SK-N-MC (cell line): ENCODE measurements around the gene RMND1.

Experiments
- DNase-seq: peaks from one replicate; pipeline ENCODE4 v3.0.0-alpha.2; 2011; ENCODE audit warnings: low read depth, low spot score
- H3K27ac ChIP-seq: fragments of 200-600 bp; sonication (generic); 2 replicates; pipeline ENCODE4 v1.5.1; 2016; ENCODE audit warnings: mixed run types
- H3K36me3 ChIP-seq: fragments of 200-600 bp; sonication (generic); 2 replicates; pipeline ENCODE4 v1.6.1; 2017; ENCODE audit warnings: antibody characterized with exemption, low read length, mixed read lengths; ENCODE audit not compliant: insufficient read depth
- H3K4me3 ChIP-seq: fragments of 200-600 bp; sonication (generic); 2 replicates; pipeline ENCODE4 v1.5.1; 2016
- H3K9ac ChIP-seq: fragments of 200-600 bp; sonication (generic); 2 replicates; pipeline ENCODE4 v1.8.0; 2017; ENCODE audit warnings: mixed run types, mixed read lengths; ENCODE audit not compliant: insufficient read length
- H3K9me3 ChIP-seq: fragments of 200-600 bp; sonication (generic); 2 replicates; pipeline ENCODE4 v1.6.1; 2017; ENCODE audit warnings: low read depth, mild to moderate bottlenecking, antibody characterized with exemption, low read length, moderate library complexity, mixed read lengths
- EZH2 ChIP-seq: fragments of 200-600 bp; sonication (generic); IDR thresholded peaks from one replicate; pipeline ENCODE4 v1.6.1; 2017; ENCODE audit warnings: antibody characterized with exemption
- FOXP2 ChIP-seq: optimal IDR thresholded peaks from 2 replicates; pipeline ENCODE3; 2011; ENCODE audit warnings: mild to moderate bottlenecking, moderate library complexity; ENCODE audit not compliant: insufficient read depth; ENCODE audit errors: extremely low read length, control extremely low read depth
- POLR2AphosphoS5 ChIP-seq: IDR thresholded peaks from 2 replicates; pipeline ENCODE4 v1.6.1; 2012; ENCODE audit warnings: mild to moderate bottlenecking, low read depth, low read length, borderline replicate concordance

Gene RMND1

DNA sequence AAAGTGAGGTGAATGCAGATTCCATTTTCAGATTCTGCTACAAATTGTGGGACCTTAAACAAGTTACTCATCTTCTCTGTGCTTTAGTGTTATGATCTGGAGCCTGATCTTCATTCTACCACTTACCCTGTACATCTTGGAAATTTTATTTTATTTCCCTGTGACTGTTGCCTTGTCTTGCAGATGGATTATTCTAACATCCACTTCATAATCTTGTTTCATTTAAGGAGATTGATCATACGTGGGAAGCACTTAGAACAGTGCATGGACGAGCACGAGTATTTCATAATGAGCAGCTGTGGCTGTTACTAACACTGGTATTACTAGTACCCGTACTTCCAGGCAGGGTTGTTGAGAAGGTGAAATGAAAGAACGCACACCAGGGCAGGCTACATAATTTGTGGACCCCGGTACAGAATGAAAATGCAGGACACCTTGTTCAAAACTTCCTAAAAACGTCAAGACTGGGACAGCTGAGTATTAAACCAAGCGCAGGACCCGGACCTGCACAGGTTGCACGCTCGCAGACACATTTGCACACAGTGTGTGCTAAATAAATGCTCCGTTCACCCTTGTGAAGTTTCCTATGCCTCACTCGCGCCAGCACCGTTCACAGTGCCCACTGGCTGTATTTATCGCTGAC lies 41.4 kb upstream of the RMND1 start:
- Histone ChIP-seq H3K4me3 (peak overlapping the region; percentile 48), H3K36me3 (no peaks in the 10 kb centered on the region), H3K27ac (no peak overlapping the region), H3K9ac (no peak overlapping the region), H3K9me3 (no peaks in the 10 kb centered on the region)
- DNase-seq: no peak
- TF ChIP-seq FOXP2 (no peak), EZH2 (no peak), POLR2AphosphoS5 (no peak)

DNA sequence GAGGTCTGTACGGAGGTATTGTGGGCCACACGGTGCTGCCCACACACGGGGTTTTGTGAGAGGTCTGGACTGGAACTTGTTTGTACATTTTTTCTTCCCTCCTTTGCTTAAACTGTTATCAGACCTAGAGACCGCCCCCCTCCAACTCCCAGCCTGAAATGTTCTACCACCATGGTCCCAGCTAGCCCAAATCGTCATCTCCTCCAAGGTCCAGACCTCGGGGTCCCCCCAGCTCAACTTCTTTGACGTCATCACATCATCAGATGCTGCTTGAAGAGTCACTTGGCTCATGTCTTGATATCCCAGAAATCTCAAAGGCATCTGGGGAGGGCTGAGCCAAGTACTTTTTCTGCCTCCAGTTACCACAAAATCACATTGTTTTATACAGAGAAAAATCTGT lies 39.1 kb upstream of the RMND1 start:
- H3K9ac ChIP-seq: no peak overlapping the region
- DNase-seq: no peak
- H3K9me3 ChIP-seq: no peaks in the 10 kb centered on the region
- no peaks in the 10 kb centered on the region for H3K36me3 ChIP-seq
- TF ChIP-seq FOXP2: no peak
- no peak for TF ChIP-seq EZH2
- no peak for TF ChIP-seq POLR2AphosphoS5
- no peak overlapping the region for H3K4me3 ChIP-seq
- H3K27ac ChIP-seq: no peak overlapping the region

DNA sequence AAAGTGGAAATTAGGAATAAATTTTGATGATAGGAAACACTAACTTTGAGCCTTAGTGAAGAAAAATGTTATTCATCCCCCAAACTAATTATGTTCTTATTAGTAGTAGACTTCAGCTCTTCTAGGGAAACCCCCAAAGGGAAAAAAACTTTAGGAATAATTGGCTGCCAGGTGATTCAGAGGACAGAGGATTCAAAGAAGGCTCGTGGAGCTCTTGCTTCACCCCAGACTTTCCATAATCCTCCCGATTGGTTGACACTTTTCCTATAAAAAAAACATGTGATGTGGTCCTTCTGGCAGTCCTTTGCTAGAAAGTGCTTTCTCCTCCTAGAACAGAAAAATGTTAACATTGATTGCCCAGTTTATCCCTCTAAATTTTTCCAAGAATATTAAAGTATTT lies 36.3 kb upstream of the RMND1 start:
- H3K27ac ChIP-seq: no peak overlapping the region
- no peaks in the 10 kb centered on the region for H3K9me3 ChIP-seq
- TF ChIP-seq POLR2AphosphoS5 (no peak), EZH2 (no peak), FOXP2 (no peak)
- no peak overlapping the region for H3K4me3 ChIP-seq
- H3K36me3 ChIP-seq: no peaks in the 10 kb centered on the region
- no peak overlapping the region for H3K9ac ChIP-seq
- no peak for DNase-seq

DNA sequence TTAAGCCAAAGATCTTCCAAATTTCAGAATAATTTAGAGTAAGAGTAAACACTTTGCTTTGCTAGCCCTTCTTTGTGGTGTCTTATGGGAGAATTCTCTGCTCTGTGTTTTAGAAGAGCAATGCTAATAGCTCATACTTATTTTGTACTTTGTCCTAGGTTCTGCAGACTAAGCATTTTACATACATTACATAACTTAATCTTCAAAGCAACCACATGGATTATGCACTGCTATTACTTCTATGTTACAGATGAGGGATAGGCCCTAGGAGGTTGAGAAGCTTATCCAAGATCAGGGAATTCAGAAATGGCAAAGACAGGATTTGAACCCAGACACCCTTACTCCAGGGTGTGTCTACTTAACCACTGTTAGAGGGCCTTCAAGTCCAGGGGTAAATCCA lies 32.1 kb upstream of the RMND1 start:
- no peaks in the 10 kb centered on the region for H3K9me3 ChIP-seq
- no peaks in the 10 kb centered on the region for H3K36me3 ChIP-seq
- no peak overlapping the region for H3K4me3 ChIP-seq
- DNase-seq: peak; percentile 59
- TF ChIP-seq POLR2AphosphoS5: no peak; the same call in 1 of the 2 replicates
- no peak for TF ChIP-seq FOXP2
- TF ChIP-seq EZH2: no peak
- no peak overlapping the region for H3K27ac ChIP-seq
- no peak overlapping the region for H3K9ac ChIP-seq

DNA sequence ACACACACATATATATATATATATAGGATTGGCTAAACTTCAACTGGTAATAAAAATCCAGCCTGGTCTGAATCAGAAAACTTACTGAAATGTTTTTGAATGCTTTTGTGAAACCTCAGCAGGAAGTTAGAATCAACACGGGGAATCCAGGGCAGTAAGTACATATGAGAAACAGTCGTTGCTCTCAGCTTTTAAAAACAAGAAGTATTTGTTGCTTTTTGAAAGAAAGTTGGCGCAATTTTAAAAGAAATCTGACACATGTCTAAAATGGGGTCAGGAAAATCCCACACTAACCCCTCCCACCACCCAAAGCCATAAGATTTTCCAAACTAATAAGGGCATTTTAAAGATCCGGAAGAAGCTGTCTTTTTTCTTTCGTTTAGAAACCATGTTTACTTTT lies 30.4 kb upstream of the RMND1 start:
- no peak for TF ChIP-seq EZH2
- TF ChIP-seq FOXP2: no peak
- TF ChIP-seq POLR2AphosphoS5: no peak
- Histone ChIP-seq H3K36me3 (no peaks in the 10 kb centered on the region), H3K27ac (peak overlapping the region; percentile 61; the same call in 1 of the 2 replicates), H3K4me3 (no peak overlapping the region), H3K9me3 (no peaks in the 10 kb centered on the region), H3K9ac (no peak overlapping the region)
- no peak for DNase-seq

DNA sequence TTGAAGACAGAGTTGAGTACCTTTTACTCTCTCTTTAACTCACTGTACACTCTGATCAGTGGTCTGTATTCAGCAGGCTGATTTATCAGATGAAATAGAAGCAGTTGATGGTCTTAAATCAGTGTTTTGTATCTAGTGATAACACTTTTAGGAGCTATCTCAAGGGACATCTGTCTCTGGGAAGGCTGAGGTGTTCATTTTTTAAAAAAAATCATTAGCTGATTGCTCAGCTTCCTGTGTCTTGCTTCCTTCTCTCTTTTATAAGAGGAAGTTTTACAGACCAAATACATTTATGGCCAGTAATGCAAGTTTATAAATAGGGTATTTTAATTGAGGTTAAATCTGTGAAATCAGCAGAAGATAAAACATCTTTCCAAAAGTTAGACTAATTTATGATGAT lies 29.9 kb upstream of the RMND1 start:
- H3K9me3 ChIP-seq: no peaks in the 10 kb centered on the region
- no peak for DNase-seq
- H3K9ac ChIP-seq: no peak overlapping the region
- no peaks in the 10 kb centered on the region for H3K36me3 ChIP-seq
- TF ChIP-seq FOXP2 (no peak), EZH2 (no peak), POLR2AphosphoS5 (no peak)
- H3K4me3 ChIP-seq: no peak overlapping the region
- no peak overlapping the region for H3K27ac ChIP-seq

DNA sequence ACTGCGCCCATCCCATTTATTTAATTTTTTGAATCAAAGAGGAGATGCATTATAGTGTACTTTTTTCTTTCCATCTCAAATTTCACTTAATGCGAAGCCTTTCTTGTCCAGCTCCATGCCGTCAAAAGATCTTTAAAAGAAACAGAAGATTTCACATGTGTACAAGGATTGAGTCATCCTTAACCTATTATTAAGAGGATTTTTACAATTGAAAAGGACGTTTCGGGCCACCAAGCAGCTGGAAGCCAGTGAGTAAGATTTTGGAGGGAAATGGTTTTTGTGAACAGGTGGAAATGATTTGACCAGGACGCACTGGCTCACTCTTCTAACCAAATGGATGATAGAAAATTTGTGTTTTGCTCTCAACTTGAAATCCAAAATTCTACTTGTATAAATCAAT lies 26.7 kb upstream of the RMND1 start:
- DNase-seq: no peak
- no peaks in the 10 kb centered on the region for H3K36me3 ChIP-seq
- no peak overlapping the region for H3K27ac ChIP-seq

DNA sequence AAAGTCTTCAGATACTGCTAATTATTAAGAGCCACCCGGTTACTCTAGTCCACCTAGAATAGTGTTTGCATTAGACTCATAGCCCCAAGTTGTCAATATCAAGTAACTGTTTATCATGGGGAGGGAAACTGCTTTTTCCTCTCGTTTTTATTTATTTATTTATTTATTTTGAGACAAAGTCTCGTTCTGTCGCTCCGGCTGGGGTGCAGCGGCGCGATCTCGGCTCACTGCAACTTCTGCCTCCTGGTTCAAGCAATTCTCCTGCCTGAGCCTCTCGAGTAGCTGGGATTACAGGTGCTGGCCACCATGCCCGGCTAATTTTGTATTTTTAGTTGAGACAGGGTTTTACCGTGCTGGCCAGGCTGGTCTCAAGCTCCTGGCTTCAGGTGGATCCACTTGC lies 25.8 kb upstream of the RMND1 start:
- TF ChIP-seq POLR2AphosphoS5: no peak
- TF ChIP-seq EZH2: no peak
- TF ChIP-seq FOXP2: no peak
- H3K9ac ChIP-seq: no peak overlapping the region
- DNase-seq: no peak

More for the DNA sequence above, 26.7 kb upstream of the RMND1 start:
- H3K9me3 ChIP-seq: no peaks in the 10 kb centered on the region
- no peak overlapping the region for H3K9ac ChIP-seq
- TF ChIP-seq EZH2 (no peak), FOXP2 (no peak), POLR2AphosphoS5 (no peak)
- no peak overlapping the region for H3K4me3 ChIP-seq

DNA sequence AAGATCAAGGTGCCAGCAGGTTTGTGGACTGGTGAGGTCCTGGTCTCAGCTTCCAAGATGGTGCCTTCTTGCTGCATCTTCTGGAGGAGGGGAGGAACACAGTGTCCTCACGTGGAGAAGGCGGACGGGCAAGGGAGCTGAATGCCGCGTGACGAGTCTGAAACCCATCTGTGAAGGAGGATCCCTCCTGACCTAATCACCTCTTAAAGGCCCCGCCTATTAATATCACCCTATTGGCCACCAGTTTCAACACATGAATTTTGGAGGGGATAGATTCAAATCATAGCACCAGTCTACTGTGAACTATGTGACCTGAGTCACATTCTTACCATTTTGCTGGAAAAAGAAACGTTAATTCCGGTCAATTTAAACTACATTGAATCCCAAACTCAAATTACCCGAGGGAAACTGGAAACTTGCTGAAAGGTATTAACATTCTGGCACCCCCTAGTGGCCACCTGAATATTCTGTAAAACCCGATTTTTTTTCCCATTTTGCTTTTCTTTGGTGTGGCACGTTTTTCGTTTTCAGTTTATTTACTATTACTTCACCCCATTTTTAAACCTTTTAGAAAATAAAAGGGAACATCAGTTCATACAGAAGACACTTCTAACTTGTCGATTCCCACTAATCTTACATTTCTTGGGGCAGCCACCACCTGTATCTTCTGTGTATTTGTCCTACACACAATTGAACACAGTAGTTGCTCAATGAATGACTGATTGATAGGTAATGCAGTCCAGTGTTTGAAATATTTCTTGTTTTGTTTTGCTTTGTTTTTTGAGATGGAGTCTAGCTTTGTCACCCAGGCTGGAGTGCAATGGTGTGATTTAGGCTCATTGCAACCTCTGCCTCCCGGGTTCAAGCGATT lies 24.0 kb upstream of the RMND1 start:
- no peak for DNase-seq
- no peaks in the 10 kb centered on the region for H3K36me3 ChIP-seq
- no peak overlapping the region for H3K9ac ChIP-seq
- H3K27ac ChIP-seq: no peak overlapping the region
- no peaks in the 10 kb centered on the region for H3K9me3 ChIP-seq
- TF ChIP-seq POLR2AphosphoS5 (no peak), EZH2 (no peak), FOXP2 (no peak)
- H3K4me3 ChIP-seq: 0 out of 2 replicates have a peak overlapping the region, but pooled peaks have one; percentile 42

More for the DNA sequence above, 25.8 kb upstream of the RMND1 start:
- Histone ChIP-seq H3K27ac (no peak overlapping the region), H3K4me3 (no peak overlapping the region), H3K36me3 (no peaks in the 10 kb centered on the region), H3K9me3 (no peaks in the 10 kb centered on the region)
